Measurements from ENCODE around the gene NAV3.

DNA sequence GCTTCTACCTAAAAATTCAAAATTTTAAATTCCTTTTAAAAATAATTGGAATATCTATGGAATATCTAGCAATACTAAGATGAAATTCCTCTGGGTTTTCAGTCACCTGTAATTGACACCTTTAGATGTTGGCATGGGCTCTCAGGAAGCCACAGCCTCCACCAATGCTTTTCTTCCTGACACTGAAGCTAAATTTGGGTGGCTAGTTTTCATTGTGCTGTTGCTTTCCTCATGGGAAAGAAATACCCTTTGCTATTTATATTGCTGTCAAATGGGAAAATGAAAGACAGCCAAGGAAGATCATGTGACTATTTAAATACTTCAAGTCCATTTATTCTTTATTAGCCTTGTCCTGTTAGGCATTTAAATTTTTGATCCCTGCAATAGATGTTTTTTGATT, 313.0 kb downstream of the NAV3 start:
- TF ChIP-seq, protein P1, sequence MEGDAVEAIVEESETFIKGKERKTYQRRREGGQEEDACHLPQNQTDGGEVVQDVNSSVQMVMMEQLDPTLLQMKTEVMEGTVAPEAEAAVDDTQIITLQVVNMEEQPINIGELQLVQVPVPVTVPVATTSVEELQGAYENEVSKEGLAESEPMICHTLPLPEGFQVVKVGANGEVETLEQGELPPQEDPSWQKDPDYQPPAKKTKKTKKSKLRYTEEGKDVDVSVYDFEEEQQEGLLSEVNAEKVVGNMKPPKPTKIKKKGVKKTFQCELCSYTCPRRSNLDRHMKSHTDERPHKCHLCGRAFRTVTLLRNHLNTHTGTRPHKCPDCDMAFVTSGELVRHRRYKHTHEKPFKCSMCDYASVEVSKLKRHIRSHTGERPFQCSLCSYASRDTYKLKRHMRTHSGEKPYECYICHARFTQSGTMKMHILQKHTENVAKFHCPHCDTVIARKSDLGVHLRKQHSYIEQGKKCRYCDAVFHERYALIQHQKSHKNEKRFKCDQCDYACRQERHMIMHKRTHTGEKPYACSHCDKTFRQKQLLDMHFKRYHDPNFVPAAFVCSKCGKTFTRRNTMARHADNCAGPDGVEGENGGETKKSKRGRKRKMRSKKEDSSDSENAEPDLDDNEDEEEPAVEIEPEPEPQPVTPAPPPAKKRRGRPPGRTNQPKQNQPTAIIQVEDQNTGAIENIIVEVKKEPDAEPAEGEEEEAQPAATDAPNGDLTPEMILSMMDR (IDR thresholded peaks at IDR 0.05), result no peak
- TF ChIP-seq POLR2AphosphoS5 (IDR thresholded peaks at IDR 0.05) (no peak), POLR2A (IDR thresholded peaks at IDR 0.05) (no peak), EP300 (IDR thresholded peaks at IDR 0.05) (no peak)
